HUES6 (cell line): ENCODE results near the gene ZSCAN31.
A peak's percentile ranks its signal among the peaks of the same experiment; 100 is the strongest.
"Not testable (repeated sequence)": the region's sequence is repeated elsewhere in the genome, so short reads cannot be mapped to it uniquely, and the experiment has no call there.

Experiments used
- H3K27ac ChIP-seq: 2 replicates; pipeline ENCODE4 v1.7.0; 2013; ENCODE audit warnings: low read depth, mild to moderate bottlenecking, low read length, inconsistent platforms
- H3K27me3 ChIP-seq: 2 replicates; pipeline ENCODE4 v1.6.1; 2013; ENCODE audit warnings: low read length; ENCODE audit not compliant: control insufficient read depth, insufficient read depth
- H3K36me3 ChIP-seq: 2 replicates; pipeline ENCODE4 v1.6.1; 2013; ENCODE audit warnings: low read length; ENCODE audit not compliant: control insufficient read depth, insufficient read depth
- H3K4me1 ChIP-seq: 2 replicates; pipeline ENCODE4 v1.6.1; 2013; ENCODE audit warnings: low read length; ENCODE audit not compliant: control insufficient read depth, insufficient read depth
- H3K4me3 ChIP-seq: 2 replicates; pipeline ENCODE4 v1.5.1; 2013; ENCODE audit warnings: low read depth, low read length
- H3K9ac ChIP-seq: one replicate; pipeline ENCODE4 v1.6.1; 2013; ENCODE audit warnings: mild to moderate bottlenecking, low read length
- H3K9me3 ChIP-seq: 2 replicates; pipeline ENCODE4 v1.6.1; 2013; ENCODE audit warnings: low read depth, low read length; ENCODE audit not compliant: control insufficient read depth, insufficient read depth

ZSCAN31 gene

GRCh38 chr6:28369463-28369862 lies 33.5 kb upstream of the ZSCAN31 start:
- Histone ChIP-seq H3K4me1 (no peaks in the 10 kb centered on the region), H3K27me3 (no peaks in the 10 kb centered on the region), H3K9me3 (no peaks in the 10 kb centered on the region), H3K9ac (no peak overlapping the region), H3K4me3 (no peak overlapping the region), H3K36me3 (peaks cover 22% of the 10 kb centered on the region), H3K27ac (no peak overlapping the region)

- Histone ChIP-seq H3K4me1 (no peaks in the 10 kb centered on the region), H3K27me3 (no peaks in the 10 kb centered on the region), H3K9ac (no peak overlapping the region)
These were observed 32.6 kb upstream of the ZSCAN31 start for GRCh38 chr6:28368522-28368921.

GRCh38 chr6:28365590-28365989 lies 29.6 kb upstream of the ZSCAN31 start:
- H3K9ac ChIP-seq, H3K4me3 ChIP-seq, H3K9me3 ChIP-seq, H3K27ac ChIP-seq, H3K27me3 ChIP-seq, H3K4me1 ChIP-seq: not testable (repeated sequence)
- H3K36me3 ChIP-seq, result peaks cover 44% of the 10 kb centered on the region

More at GRCh38 chr6:28368522-28368921, 32.6 kb upstream of the ZSCAN31 start:
- peaks cover 31% of the 10 kb centered on the region for H3K36me3 ChIP-seq
- H3K27ac ChIP-seq, result no peak overlapping the region
- no peaks in the 10 kb centered on the region for H3K9me3 ChIP-seq
- no peak overlapping the region for H3K4me3 ChIP-seq

- H3K27me3 ChIP-seq, result no peaks in the 10 kb centered on the region
These were observed 25.0 kb upstream of the ZSCAN31 start for GRCh38 chr6:28360961-28361360.

GRCh38 chr6:28359562-28359961 lies 23.6 kb upstream of the ZSCAN31 start:
- H3K4me1 ChIP-seq, H3K27me3 ChIP-seq, H3K9me3 ChIP-seq, H3K4me3 ChIP-seq, H3K9ac ChIP-seq, H3K27ac ChIP-seq: not testable (repeated sequence)
- peaks cover 29% of the 10 kb centered on the region for H3K36me3 ChIP-seq

More at GRCh38 chr6:28360961-28361360, 25.0 kb upstream of the ZSCAN31 start:
- Histone ChIP-seq H3K4me3 (no peak overlapping the region), H3K36me3 (peaks cover 42% of the 10 kb centered on the region), H3K9ac (no peak overlapping the region), H3K27ac (no peak overlapping the region), H3K4me1 (peaks cover 4% of the 10 kb centered on the region), H3K9me3 (0 out of 2 replicates have a peak, but pooled peaks cover 3% of the 10 kb centered on the region)

GRCh38 chr6:28357036-28357435 lies 21.1 kb upstream of the ZSCAN31 start:
- Histone ChIP-seq H3K27me3 (no peaks in the 10 kb centered on the region), H3K36me3 (peaks cover 10% of the 10 kb centered on the region), H3K9ac (peak overlapping the region; percentile 16), H3K4me1 (peaks cover 9% of the 10 kb centered on the region), H3K27ac (no peak overlapping the region), H3K4me3 (no peak overlapping the region), H3K9me3 (peaks cover 14% of the 10 kb centered on the region)

GRCh38 chr6:28356666-28357020 lies 20.7 kb upstream of the ZSCAN31 start:
- Histone ChIP-seq H3K9ac (peak overlapping the region; percentile 16), H3K27ac (no peak overlapping the region; the same call in 1 of the 2 replicates), H3K9me3 (peaks cover 14% of the 10 kb centered on the region), H3K27me3 (no peaks in the 10 kb centered on the region), H3K4me3 (0 out of 2 replicates have a peak overlapping the region, but pooled peaks have one; percentile 17), H3K36me3 (peaks cover 10% of the 10 kb centered on the region), H3K4me1 (peaks cover 9% of the 10 kb centered on the region)

- Histone ChIP-seq H3K9me3 (peaks cover 14% of the 10 kb centered on the region), H3K27me3 (no peaks in the 10 kb centered on the region), H3K4me1 (peaks cover 14% of the 10 kb centered on the region), H3K9ac (peak overlapping the region; percentile 18), H3K36me3 (peaks cover 7% of the 10 kb centered on the region), H3K4me3 (peak overlapping the region; percentile 50), H3K27ac (no peak overlapping the region; the same call in 1 of the 2 replicates)
These were observed 20.1 kb upstream of the ZSCAN31 start for GRCh38 chr6:28355743-28356665.

GRCh38 chr6:28354688-28355554 lies 19.0 kb upstream of the ZSCAN31 start:
- no peaks in the 10 kb centered on the region for H3K27me3 ChIP-seq
- peaks cover 14% of the 10 kb centered on the region for H3K9me3 ChIP-seq
- peaks cover 3% of the 10 kb centered on the region; the same call in 1 of the 2 replicates for H3K36me3 ChIP-seq
- no peak overlapping the region for H3K9ac ChIP-seq
- H3K4me3 ChIP-seq, result no peak overlapping the region
- H3K27ac ChIP-seq, result no peak overlapping the region
- peaks cover 20% of the 10 kb centered on the region for H3K4me1 ChIP-seq

- Histone ChIP-seq H3K4me3 (no peak overlapping the region), H3K27me3 (no peaks in the 10 kb centered on the region), H3K36me3 (no peaks in the 10 kb centered on the region; the same call in 1 of the 2 replicates), H3K27ac (no peak overlapping the region), H3K4me1 (peaks cover 20% of the 10 kb centered on the region), H3K9me3 (peaks cover 14% of the 10 kb centered on the region), H3K9ac (no peak overlapping the region)
These were observed 18.2 kb upstream of the ZSCAN31 start for GRCh38 chr6:28353981-28354676.
